ENCODE measurements around the gene NOTUM.

DNA sequence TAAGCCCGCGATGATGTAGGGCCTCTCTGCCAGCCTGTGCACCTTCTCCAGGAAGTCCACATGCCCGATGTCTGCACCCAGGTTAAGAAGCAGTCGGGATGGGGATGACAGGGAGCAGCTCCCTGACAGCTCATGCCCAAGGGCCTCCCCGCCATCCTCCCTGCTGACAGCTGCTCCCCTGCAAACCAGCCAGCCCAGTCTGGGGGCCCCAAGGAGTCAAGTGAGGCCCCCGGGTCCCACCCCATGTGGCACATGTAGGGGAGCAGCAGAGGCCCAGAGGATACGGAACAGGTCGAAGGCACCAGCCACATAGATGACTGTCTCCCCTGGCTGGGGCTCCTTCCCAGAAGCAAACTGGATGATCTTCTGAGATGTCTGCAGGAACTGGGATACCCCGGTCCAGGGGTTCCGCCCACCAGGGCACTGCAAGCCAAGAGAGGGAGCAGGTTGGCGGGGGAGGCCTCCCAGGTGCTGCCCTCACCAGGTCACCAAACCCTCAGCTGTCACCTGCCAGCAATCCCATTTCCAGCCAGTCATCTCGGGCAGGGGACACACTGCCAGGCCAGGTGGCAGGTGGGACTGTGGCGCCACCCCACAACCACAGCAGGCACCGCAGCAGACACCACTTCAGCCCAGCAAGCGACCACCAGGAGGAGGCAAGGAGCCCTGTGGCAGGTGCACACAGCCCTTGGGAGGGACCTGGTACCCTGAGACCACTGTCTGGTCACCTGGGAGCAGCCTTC is 54.3 kb downstream of the NOTUM start:
- TF ChIP-seq, protein P1, sequence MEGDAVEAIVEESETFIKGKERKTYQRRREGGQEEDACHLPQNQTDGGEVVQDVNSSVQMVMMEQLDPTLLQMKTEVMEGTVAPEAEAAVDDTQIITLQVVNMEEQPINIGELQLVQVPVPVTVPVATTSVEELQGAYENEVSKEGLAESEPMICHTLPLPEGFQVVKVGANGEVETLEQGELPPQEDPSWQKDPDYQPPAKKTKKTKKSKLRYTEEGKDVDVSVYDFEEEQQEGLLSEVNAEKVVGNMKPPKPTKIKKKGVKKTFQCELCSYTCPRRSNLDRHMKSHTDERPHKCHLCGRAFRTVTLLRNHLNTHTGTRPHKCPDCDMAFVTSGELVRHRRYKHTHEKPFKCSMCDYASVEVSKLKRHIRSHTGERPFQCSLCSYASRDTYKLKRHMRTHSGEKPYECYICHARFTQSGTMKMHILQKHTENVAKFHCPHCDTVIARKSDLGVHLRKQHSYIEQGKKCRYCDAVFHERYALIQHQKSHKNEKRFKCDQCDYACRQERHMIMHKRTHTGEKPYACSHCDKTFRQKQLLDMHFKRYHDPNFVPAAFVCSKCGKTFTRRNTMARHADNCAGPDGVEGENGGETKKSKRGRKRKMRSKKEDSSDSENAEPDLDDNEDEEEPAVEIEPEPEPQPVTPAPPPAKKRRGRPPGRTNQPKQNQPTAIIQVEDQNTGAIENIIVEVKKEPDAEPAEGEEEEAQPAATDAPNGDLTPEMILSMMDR (conservative IDR thresholded peaks at IDR 0.05; ENCODE audit: low read depth, low read length): peak; percentile 29; the same call in 1 of the 2 replicates
- TF ChIP-seq EZH2 (IDR thresholded peaks at IDR 0.05; ENCODE audit: borderline replicate concordance, low read depth, low read length, poor library complexity, severe bottlenecking): no peak

All from A673 (cell line).